ENCODE data around the gene RCAN2.

RCAN2 gene
- 0 to 0.61 (median 0.12) reads per million in 4 donors for total RNA-seq

DNA sequence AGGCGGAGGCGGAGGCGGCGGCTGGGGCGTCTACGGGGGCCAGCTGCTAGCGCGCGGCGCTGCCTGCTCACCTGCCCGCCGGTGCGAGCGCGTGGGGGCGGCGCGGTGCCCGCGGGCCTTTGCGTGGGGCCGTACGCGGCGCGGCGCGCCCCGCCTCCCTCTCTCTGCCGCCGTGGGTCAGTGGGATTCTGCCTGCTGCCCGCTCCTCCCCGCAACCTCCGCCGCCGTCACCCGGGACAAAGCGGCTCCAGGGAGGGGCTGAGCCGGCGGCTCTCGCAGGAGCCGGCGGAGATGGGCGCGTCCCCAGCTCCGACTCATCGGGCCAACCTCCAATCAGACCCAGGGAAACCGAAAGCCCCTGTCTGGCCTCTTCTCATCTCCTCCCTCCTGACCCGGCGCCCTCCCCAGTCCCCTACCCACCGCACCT lies at the start of gene RCAN2:
TSS of gene RCAN2 (minus strand) at position 249 of the 427 bp plus-strand sequence.
- DNase-seq: peak in 1 of 5 donors; percentile 9

GRCh38 chr6:46539866-46540265 lies 48.6 kb upstream of the RCAN2 start:
- no peak for DNase-seq

GRCh38 chr6:46538800-46539480 lies 47.7 kb upstream of the RCAN2 start:
- no peak for DNase-seq

- no peak for DNase-seq
Measured at GRCh38 chr6:46530896-46531295, 39.6 kb upstream of the RCAN2 start.

DNA sequence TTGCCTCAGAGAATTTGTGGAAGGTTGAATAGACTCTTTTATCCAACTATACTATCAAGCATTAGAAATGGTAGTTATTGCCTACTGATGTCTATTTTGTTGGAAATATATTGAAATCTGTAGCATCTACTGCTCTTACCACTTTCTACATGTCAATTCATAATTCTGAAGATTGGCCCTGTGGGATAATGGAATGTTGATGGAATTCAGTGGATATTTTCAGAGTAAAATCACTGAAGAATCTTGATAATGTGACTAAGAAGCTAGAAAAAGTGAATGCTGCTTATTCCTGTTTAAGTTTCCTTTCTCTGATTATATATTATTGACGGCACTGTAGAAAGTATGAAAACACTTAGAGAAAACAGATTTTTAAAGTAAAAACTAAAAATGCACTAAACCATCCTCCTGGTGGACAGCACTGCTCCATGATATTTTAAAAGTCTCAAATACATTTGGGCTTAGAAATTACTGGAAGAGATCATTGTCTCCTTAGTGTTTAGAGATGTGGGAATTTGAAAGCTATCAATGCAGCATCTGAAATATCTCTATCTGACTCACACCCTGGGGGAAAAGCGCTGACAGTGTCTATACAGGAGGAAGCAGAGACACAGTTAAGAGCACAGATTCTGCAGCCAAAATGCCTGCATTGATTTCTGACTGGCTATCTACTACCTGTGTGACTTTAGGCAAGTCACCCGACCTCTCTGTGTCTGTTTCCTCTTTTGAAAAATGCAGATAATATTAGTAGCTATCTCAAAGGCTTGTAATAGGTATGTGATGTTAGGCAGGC lies 37.9 kb upstream of the RCAN2 start:
- no peak for DNase-seq

GRCh38 chr6:46526607-46527006 lies 35.4 kb upstream of the RCAN2 start:
- no peak for DNase-seq

DNA sequence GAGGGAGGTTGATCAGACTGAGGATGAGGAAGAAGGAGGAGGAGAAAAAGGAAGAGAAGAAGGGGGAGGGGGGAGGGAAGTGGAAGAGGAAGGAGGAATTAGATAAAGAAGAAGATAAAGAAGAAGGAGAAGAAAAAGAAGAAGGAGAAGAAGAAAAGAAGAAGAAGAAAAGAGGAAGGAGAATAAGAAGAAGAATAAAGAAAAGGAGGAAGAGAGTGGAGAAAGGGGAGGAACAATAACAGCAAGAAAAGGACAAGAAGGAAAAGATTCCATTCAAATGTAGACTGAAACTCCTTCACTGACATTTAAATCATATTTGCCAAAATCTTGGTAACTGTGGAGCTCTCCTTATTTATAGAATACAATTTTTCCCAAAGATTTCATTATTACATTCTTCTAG lies 34.3 kb upstream of the RCAN2 start:
- DNase-seq: no peak

DNA sequence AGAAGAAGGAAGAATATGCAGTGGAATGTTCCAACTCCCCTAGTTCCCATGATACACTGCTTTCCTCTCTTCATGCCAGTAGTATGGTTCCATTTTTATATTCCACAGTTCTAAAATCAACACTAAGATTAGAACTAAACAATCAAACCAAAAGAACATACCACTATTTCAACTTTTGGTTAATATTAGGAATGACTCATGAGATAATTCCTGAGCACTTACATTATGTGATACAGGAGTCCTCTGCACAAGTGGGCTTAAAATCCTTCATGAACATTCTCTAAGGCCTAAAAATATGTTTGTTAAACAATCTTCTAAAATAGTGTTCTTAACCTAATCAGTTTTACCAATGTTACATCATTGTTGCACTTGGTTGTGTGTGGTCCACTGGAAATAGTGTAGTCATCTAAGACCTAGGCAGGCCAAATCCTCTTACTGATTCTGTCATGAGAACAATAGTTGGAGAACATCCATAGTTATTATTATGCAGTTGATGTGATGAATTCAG lies 30.3 kb upstream of the RCAN2 start:
- no peak for DNase-seq

DNA sequence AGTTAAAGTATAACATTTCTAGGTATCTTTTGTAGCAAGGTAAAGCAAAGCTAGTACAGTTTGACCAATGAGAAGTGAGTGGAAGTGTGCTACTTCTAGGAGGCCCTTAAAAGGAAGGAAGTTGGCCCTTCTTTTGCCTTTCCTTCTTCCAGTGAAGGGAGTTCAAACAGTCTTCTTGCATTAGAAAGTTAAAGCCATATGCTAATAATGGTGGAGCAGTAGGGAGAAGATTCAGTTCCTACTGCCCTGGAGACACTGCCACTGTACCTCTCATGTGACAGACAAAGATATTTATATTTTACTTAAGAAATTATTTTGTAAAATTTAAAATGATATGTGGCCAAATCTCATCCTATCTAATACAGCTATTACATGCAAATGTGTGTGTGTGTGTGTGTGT lies 26.0 kb upstream of the RCAN2 start:
- no peak for DNase-seq

DNA sequence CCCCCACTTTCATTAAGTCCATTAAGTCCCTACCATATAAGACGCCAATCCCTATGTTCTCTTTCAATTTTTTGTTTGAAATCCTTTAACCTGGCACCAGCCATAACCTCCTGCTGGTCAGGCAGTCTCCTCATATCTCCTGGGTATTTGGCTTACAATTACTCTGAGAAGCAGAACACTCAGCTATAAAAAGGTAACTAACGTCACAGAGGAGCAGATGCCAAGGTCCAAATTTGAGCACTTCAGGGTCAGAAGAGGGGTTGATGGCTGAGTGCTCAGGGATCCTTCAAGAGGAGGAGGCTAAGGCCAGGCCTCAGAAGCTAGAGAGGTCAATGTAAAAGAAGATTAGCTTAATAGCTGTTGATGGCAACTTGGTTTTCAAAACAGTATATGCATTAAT lies 22.3 kb upstream of the RCAN2 start:
- no peak for DNase-seq

DNA sequence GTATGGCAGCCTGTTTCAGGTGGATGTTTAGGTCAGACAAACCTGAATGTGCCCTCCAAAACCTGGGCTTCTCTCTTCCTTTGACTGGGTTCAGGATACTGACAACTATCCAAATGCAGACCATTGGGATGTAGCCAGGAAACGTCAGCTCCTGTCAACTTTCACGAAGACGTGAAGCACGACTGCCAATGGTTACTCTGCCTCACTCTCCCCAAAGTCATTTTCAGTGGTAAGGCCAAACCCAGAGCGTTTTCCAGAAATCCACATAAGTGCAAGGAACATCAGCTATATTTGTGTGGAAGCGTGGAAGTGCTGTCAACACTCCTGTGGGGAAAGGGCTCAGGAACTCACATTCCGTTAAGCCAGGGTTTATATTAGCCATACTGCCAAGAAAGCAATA lies 20.1 kb upstream of the RCAN2 start:
- DNase-seq: no peak

DNA sequence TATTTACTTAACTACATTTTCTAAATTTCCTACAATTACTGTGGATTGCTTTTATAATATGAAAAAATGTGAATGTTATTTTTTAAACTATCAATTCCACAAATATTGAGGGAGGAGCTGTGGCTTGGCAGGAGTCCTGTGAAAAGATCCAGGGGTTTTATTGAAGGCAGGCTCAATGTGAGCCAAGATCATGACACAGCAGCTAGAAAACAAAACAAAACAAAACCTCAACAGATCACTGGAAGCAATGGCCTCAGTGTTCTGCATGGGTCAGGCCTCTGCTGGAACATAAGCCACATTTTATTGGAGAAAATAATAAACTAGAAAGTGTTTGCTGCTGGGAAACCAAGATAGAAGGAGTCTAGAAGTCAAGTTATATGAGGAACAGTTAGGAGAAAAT lies 19.4 kb upstream of the RCAN2 start:
- DNase-seq: no peak

DNA sequence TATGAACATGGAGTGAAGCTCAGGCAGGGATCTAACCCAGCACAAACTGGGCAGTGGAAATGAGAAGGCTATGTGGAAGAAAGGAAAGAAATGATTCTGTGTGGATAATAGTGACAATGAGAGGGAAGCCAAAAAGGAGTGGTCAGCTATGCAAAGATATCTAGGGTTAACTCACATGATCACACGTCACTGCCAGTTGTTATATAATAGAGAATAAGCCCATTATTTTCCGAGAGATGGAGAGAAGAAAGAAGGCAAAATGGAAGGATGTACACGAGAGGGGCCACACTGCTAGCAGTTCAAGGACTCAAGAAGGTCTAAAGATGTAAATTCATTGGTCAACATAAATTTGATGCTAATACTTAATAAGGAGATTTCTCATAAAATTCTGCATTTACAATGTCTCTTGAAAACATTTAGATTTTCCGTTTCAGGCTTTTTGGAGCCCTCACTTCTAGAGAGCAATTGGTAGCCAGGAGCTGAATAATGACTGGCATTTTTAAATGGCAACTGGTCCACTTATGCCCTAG lies 18.8 kb upstream of the RCAN2 start:
- no peak for DNase-seq

DNA sequence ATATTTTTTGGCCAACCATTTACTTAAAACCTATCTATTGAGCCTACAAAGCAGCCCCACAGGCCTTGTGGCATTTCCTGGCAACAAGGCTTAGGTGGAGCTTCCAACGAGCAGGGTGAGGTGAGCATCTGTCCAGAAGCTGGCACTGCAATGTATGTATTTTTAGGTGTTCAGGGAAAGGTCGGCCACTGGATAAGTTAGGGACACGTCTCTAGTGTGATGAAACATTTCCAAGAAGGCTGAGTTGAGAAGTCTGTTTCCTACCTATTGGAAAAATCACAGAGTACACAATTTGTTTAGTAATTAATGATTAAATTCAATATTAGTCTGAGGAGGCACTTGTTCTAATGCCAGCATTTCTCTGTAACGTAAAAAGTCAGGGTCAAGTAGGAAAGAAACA lies 17.8 kb upstream of the RCAN2 start:
- no peak for DNase-seq

GRCh38 chr6:46507426-46507825 lies 16.2 kb upstream of the RCAN2 start:
- DNase-seq: no peak

- DNase-seq: no peak
Measured at GRCh38 chr6:46505693-46506512, 14.7 kb upstream of the RCAN2 start.

- no peak for DNase-seq
Measured at GRCh38 chr6:46504242-46504641, 13.0 kb upstream of the RCAN2 start.

- DNase-seq: no peak
Measured at GRCh38 chr6:46502486-46503119, 11.4 kb upstream of the RCAN2 start.

- DNase-seq: no peak
Measured at GRCh38 chr6:46501136-46502089, 10.2 kb upstream of the RCAN2 start.

GRCh38 chr6:46500382-46500781 lies 9.1 kb upstream of the RCAN2 start:
- no peak for DNase-seq

All from T-helper 1 cell (primary cell).